Endometrial microvascular endothelial cells (primary cell): ENCODE measurements around the gene LRPPRC. TPM values are rescaled to one million over a fixed set of nuclear protein-coding genes. Genes with fewer than 3 reads are reported as not detected.
"Not testable (repeated sequence)": the region's sequence is repeated elsewhere in the genome, so short reads cannot be mapped to it uniquely, and the experiment has no call there.

Source experiments
- in situ Hi-C: cut with HindIII; loops from 2 replicates; pipeline ENCODE4 v1.10.0; 2017; ENCODE audit warnings: low sequenced_read_pairs, low pct_unique_long_range_greater_than_20kb; ENCODE audit errors: inconsistent ontology term
- total RNA-seq: library from RNA; depleted of rRNA; stranded (reverse); fragments of >200 nt; gene quantifications from one replicate; pipeline ENCODE4 v1.2.3, GENCODE V29; 2015; ENCODE audit errors: inconsistent ontology term

Gene LRPPRC
- total RNA-seq, 1 donor from 2014 or later: 63.2 TPM

DNA sequence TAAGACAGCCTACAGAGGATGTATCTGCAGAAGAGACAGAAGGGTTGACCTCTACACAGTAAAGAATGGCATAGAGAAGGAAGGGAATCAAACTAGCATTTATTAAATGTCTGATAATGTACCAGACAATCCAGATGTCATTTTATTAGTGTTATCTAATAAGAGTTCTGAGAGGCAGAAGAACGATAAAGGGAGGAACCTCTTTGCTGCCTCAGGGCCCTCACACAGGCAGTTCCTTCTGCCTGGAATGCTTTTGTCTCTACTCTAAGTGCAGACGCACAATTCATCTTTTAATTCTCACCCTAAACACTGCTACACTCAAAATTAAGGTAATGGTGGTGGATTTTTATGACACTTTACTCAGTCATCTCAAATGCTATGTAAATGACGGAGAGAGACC is 64.5 kb downstream of the LRPPRC start:
- in situ Hi-C loops: no loop called here

DNA sequence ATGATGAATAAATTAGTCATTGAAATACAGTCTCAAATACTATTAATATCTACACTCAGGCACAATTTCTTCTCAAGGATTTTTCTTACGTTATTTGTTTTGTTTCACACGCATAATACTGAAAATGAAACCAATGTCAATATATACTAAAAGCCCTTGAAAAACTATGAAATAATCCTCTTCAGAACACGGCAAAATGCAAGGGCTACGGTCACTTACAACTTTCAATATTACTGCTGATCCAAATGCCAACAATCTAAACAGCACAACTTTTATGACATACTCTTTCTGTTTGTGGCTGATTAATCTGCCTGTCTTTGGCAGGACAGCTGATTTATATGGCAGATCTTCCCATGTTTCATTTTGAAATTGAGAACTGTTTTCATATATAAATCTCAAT is 68.3 kb downstream of the LRPPRC start:
- in situ Hi-C loops: no loop called here

DNA sequence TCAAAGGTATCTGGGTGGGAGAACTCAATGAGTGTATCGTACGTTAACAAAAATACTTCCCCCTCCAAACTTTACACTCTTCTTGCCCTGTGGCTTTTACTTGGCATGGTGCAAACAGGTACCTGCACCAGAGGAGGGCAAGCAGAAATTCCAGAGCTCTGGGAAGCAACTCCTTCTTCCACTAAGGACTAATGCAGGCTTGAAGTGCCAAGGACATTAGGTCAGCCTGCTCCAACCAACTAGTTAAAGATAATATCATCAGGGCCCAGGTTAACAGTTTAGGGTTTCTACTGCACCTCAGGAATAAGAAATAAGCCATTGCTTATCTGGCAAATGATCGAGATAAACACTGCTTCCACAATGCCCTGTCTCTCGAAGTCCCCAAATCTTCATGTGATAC is 70.4 kb downstream of the LRPPRC start:
- in situ Hi-C loops: no loop called here

DNA sequence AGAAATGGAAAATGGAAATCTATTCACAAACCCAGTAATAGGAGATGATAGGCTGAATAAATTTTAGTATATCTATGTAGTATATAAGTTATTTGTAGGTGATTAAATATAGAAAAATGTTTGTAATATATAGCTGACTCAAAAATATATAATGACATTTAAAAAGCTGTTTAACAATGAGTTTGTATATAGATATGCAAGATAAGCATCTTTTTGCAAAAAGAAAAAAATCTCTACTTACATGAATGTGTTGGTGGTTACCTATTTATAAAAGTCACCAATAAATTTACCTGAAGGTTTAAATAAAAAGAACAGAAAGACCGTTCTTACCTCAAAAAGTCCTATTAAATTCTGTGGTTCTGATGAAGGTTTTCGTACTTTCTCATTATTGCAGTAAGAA is 71.3 kb downstream of the LRPPRC start:
- in situ Hi-C loops: no loop called here

DNA sequence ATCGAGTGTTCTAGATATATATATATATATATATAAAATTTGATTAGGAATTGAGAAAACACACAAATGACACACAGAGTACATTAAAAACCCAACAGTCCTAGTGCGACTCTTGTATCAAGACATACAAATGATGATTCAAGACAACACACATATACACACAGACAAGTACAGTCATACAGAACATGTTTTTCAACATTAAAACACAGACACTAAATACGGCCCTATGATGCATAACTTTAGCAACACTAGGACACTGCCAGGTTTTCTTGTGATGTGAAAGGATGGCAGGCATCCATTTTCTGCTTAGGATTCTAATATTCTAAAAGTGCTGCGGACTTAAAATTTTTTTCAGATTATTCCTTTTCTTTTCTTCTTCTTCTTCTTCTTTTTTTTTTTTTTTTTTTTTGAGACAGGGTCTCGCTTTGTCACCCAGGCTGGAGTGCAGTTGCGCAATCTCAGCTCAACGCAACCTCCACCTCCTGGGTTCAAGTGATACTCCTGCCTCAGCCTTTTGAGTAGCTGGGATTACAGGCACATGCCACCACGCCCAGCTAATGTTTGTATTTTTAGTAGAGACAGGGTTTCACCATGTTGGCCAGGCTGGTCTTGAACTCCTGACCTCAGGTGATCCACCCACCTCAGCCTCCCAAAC is 84.5 kb downstream of the LRPPRC start:
- in situ Hi-C loops: not testable (repeated sequence)

DNA sequence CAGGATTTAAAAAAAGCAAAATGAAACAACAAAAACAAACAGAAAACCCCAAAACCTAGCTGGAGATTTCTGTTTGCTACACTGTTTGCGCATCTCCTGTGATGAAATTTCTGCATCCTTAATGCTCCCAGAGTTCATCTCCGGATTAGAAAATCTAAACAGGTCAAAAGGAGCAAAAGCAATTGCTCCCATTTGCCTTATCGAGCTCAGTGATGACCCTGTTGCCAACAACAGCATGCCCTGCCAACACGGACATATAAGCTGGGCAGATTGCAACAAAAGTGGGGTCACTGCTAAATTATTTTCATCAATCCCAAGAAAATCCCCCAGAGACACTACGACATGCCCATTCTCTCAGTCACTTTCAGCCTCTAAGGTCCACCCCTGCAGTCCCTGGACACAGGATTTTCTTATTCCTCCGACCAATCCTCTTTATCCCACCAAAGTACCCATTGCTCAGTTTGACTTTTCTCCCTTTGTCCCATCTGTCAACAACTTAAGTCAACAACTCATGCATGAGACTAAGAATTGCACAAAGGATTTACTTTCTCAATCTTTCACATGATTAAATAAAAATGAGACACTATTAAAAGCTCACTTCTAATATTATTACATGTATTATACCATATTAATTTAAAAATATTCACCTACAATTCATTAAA is 89.2 kb downstream of the LRPPRC start:
- in situ Hi-C loops: no loop called here

DNA sequence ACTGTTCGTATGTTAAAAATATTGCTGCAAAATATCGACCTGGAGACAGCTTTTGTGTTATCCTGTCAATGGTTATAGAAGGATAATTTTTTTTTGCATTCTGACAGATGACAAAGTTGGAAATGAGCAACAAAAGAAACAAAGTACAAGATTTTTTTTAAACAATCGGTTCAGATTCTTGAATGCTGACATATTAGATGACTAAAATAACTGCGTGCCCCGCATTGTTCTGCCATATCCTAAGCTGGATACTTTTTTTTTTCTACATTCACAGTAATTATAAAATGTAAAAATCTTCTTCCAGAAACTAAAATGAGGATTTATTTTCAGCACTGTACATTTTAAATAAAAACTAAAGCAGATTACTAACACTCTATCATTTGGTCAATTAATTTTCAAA is 89.9 kb downstream of the LRPPRC start:
- in situ Hi-C loops: no loop called here

DNA sequence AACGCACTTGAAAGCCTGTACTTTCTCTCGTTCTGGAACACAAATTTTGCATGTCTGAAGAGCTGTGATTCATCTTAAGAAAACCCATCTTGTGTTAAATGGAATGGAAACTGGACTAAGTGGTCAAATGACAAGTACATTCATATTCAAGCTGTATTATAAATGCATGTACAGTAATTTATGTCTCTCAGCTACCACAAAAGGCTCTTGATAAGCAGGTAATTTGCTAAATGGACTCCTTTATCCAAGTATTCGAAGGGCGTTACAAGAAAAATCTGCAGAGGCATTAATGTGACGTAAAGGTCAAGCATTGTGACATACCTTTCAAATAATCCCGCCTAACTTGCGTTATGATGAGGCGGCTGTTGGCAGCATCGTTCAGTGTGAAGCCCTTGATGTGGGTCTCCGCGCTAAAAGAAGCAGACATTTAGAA is 90.4 kb downstream of the LRPPRC start:
- in situ Hi-C loops: no loop called here

DNA sequence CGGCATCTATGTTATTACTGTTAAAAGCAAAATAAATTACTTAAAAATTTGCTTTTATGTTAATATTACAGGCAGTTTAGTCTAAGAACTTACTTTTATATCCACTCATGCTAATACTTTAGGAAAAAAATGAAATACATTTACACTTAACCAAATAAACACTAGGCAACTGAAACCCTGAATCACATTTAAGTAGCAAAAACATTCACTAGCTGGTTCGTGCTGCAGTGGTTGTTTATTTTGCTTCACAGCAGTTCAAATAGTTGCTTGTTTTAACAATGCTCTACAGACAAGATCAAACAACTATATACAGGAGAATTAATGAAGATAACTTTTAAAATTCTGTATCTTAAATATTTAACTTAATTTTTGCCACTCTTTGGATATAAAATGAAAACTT is 96.2 kb downstream of the LRPPRC start:
- in situ Hi-C loops: no loop called here

DNA sequence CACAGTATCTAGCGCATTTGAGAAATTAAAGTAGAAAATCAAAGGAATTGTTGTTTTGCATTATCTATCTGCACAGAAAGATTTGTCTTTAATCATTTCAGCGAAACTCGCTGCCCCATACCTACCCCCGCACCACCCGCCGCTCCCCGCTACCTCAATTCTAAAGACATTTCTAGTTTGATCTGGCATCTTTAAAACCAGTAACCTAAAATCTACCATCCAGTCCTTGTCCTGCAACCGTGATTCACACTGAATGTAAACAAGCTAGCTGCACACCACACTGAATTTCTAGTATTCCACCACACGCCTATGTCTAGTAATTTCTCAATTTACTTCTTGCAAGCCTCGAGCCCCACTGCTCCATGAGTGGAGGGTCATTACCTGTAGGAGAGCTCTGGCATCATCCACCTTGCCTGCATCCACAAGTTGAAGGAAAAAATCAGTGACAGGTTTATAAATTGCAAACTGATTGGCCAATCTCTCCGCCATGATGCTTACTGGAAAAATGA is 96.9 kb downstream of the LRPPRC start:
- in situ Hi-C loops: no loop called here

DNA sequence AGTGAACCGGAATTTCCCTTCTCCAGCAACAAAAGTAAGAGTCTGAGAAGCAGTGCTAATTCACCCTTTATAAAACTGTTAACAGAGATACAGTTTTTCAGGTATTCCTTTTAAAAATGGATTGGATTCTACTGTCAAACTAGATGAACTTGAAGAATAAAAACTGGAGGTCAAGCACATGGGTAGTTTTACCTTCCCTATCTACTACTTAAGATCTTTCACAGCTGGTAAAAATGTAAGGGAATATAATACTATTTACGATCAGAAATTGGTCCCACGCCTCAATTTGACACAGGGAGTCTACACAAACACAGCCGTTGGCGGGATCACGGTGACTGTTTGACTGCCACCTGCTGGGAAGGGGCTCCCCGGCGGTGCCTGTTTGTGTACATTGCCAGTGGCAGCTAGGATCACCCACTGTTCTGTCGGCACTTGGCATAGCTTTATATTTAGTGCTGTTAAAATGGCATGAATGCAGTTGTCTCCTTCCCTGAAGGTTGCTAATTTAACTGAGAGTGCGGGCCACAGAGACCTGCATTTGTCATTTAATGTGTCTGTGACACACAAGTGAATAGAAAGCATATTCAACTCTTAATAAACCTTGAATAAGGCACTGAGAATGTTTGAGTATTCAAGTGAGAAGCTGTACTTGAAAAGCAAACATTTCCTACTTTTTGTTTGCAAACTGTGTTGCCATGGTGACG is 97.5 kb downstream of the LRPPRC start:
- in situ Hi-C loops: no loop called here

DNA sequence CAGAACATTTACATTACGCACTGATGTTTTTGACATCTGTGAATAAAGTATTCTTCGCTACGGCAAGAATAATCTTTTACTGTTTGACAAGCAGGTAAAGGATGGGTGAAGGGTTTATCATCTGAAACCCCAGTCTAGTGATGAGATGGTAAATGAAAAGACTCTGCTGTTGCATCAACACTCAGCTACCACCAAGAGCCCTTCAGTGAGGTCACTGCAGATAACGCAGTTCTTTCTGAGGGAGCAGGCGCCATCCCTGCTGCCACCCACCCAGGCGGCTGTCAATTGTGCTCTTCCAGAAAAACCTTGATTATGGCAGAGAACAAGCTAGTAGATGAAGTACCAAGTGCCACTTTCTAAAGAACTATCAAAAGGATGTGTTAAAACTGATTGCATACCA is 98.3 kb downstream of the LRPPRC start:
- in situ Hi-C loops: no loop called here

DNA sequence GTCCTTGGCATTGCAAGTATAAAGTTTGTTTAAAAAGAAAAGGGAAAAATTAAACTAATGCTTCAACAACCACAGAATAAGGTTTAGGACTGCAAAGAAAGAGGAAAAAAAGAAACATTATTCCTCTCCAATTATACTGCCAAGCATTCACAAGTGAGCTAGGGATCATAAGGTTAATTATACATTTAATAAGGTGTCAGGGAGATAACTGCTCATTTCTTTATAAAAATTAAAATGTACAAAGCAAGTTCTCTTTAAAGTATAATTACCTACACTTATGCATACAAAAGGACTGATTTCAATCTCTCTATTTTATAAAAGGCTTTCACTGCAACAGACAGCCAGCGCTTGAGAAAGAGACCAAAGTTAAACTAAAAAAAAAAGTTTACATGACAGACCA is 98.9 kb downstream of the LRPPRC start:
- in situ Hi-C loops: no loop called here

DNA sequence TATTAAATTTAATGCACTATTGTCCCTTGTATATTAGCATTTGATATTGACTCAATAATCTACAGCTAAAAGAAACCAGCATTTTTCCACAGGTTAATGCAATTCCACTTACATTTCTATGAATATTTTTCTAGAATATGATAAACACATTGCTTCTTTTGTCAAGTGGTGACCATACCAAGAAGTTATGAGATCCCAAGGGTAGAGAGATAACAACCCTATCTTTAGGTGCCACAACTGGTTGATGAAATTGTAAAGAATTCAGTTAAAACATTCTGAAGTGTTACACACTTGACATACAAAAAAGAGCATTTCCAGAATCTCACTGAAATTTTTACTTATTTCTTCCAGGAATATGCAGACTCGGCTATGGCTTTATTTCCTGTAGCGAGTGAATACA is 101.0 kb downstream of the LRPPRC start:
- in situ Hi-C loops: no loop called here

DNA sequence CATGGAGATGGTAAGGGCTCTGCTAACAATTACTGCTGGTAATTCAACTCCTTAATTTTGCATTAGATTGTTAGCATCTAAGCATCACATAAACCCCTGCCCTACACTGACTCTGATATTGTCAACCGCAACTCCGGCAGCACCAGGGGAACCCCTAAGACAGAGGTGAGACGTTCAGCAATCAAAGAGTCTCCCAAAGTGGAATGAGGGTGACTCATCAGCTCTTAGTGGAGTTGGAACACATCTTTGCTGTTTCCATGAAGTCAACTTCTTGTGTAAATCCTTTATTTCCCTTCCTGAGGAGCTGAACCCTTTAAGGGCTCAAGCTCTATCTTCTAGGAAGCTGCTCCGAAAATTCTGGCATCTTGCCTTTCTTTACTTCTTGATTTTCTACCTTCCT is 104.9 kb downstream of the LRPPRC start:
- in situ Hi-C loops: no loop called here

DNA sequence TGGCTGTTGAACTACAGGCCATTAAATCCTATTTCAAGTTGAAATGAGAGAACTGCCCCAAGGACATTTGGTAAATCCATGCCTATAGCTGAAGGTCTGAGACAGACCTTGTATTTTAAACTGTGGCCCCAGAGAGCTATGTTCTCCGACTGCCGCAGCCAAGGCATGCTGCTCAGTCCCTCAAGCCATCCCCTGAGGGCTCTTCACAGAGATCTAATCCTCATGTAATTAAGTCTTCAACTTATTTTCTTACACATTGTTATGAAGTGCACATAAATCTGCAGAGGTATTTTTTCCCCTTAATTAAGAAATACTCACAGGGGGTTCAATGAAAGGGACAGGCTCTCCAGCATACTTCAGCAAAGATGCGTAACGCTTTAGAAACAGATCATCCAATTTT is 106.4 kb downstream of the LRPPRC start:
- in situ Hi-C loops: no loop called here

DNA sequence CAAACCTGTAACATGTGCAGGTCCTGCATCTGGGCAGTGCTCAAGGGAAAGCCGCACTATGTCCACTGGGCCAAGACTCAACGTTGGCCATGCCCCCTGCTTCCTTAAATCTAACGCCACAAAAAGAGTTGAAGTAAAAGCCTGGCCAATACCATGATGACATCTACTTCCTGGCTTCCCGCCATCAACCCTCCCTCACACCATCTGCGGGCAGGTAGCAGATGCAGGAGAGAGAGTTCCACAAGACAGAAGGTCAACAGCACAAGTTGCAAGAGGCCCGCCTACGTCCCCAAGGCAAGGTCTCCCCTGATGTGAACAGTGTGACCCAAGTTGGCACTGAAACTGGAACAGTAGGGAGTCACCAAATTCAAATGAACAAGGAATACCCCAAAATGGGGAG is 108.6 kb downstream of the LRPPRC start:
- in situ Hi-C loops: no loop called here

DNA sequence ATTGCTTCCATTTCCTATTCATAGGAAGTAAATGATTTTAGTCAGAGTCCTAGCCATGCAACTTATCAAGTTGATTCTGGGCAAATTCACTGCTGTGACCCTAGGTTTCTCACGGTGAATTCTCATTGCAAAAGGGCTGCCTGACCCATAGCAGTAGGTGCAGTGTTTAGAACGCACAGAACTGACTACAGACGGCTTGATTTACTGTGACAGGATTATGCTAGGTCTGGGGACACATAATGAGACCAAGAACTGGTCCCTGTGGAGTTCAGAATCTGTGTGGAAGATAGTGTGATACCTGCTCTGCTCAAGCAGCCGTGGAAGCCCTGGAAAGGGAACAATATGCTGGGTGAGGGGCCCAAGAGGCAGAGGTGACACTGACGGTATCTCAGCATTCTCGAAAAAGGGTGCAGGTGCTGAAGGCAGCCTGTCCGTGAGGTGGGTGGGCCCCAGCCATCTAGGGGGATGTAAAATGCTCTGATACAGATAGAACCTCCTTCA is 110.6 kb downstream of the LRPPRC start:
- in situ Hi-C loops: no loop called here

DNA sequence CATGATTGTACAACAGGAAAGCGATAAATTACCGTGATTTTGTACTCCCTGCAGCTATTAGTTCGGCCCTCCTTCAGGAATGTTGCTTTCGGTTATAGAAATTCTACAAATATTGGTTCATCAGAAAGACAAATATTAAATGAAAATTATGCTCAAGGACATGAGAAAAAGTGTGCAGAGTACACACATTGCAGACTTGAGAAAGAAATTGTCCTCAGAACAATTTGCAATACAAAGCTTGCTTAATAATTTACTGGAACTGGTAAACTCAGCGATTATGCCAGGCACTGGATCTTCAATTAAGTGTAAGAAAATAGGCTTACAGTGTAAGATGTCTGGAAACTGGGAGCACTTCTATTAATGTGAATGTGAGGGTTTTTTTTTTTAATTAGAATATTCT is 111.1 kb downstream of the LRPPRC start:
- in situ Hi-C loops: no loop called here

DNA sequence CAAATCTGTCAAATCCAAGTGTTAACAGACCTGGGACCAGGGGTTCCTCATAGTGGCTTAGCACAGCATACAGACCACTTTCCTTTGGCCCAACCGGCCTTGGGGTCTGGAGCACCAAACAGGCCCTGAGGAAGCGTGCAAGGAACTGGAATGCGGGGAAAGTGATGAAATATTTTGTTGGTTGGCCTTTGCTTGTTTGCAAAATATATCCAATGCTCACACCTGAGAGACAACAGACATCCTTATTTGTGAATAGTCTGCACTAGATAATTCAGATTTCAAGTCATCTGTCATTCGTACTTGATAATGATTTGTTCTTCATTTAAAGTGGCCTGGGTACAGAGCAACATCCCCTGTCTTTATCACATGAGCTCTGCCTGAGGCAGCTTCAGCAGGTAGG is 113.5 kb downstream of the LRPPRC start:
- in situ Hi-C loops: no loop called here
